Endodermal cell (in vitro differentiated cells): Measurements from ENCODE around the gene GANAB. TPM values are rescaled to one million over a fixed set of nuclear protein-coding genes. Genes with fewer than 3 reads are reported as not detected.

Source experiments
- DNase-seq: peaks from one replicate; pipeline ENCODE4 v3.0.0-alpha.2; 2017
- H3K27ac ChIP-seq: 2 replicates; pipeline ENCODE4 v1.5.1; 2013; ENCODE audit warnings: mild to moderate bottlenecking, low read depth, low read length, moderate library complexity
- H3K27me3 ChIP-seq: 2 replicates; pipeline ENCODE4 v1.6.1; 2013; ENCODE audit warnings: mild to moderate bottlenecking, low read length, moderate library complexity; ENCODE audit not compliant: insufficient read depth, control insufficient read depth, poor library complexity, severe bottlenecking
- H3K36me3 ChIP-seq: 2 replicates; pipeline ENCODE4 v1.7.0; 2013; ENCODE audit warnings: mild to moderate bottlenecking, low read length, moderate library complexity; ENCODE audit not compliant: control insufficient read depth, insufficient read depth
- H3K4me1 ChIP-seq: one replicate; pipeline ENCODE4 v1.7.0; 2013; ENCODE audit warnings: low read length; ENCODE audit not compliant: control insufficient read depth, insufficient read depth
- H3K4me3 ChIP-seq: 2 replicates; pipeline ENCODE4 v1.5.1; 2013; ENCODE audit warnings: mild to moderate bottlenecking, low read length, moderate library complexity
- H3K9ac ChIP-seq: 2 replicates; pipeline ENCODE4 v1.6.1; 2013; ENCODE audit warnings: mild to moderate bottlenecking, low read length, moderate library complexity; ENCODE audit not compliant: poor library complexity, severe bottlenecking; ENCODE audit errors: extremely low read depth
- H3K9me3 ChIP-seq: 2 replicates; pipeline ENCODE4 v1.6.1; 2013; ENCODE audit warnings: mild to moderate bottlenecking, low read length, moderate library complexity; ENCODE audit not compliant: control insufficient read depth
- H3K27ac Mint-ChIP-seq: 2 replicates; pipeline ENCODE4 v1.8.0; 2020; ENCODE audit warnings: mixed read lengths
- H3K27me3 Mint-ChIP-seq: 2 replicates; pipeline ENCODE4 v1.8.0; 2021; ENCODE audit warnings: mild to moderate bottlenecking, mixed read lengths; ENCODE audit not compliant: insufficient read depth
- H3K36me3 Mint-ChIP-seq: 2 replicates; pipeline ENCODE4 v1.8.0; 2020; ENCODE audit warnings: low read depth, mixed read lengths
- H3K4me1 Mint-ChIP-seq: 2 replicates; pipeline ENCODE4 v1.8.0; 2020; ENCODE audit warnings: mixed read lengths
- H3K4me3 Mint-ChIP-seq: 2 replicates; pipeline ENCODE4 v1.8.0; 2020; ENCODE audit warnings: mild to moderate bottlenecking, moderate library complexity, mixed read lengths
- H3K9me3 Mint-ChIP-seq: 2 replicates; pipeline ENCODE4 v1.8.0; 2020; ENCODE audit warnings: mild to moderate bottlenecking, mixed read lengths
- WGBS, 2 experiments: methylation state at CpG; one replicate each; pipeline versions ENCODE4 v1.1.5 to v1.1.7; 2013; ENCODE audit warnings: missing lambda C conversion rate in 2 of 2, mixed read lengths in 1 of 2; ENCODE audit not compliant: insufficient coverage in 1 of 2, insufficient read length in 1 of 2; 5-methylcytosine and 5-hydroxymethylcytosine counted together
- total RNA-seq, 2 donors: library from RNA; stranded (reverse); fragmentation: NEBNext Ultra II Directional in 1 of 2; extraction: Animal tissue kit (Norgen Biotek cat#: 25700) in 1 of 2; gene quantifications; 2 replicates in 1 of 2; 3 replicates in 1 of 2; pipeline ENCODE4 v1.2.1, GENCODE V29; 2021
- TF ChIP-seq, protein P1 (sequence below): fragments of 200-600 bp; sonication (generic); conservative IDR thresholded peaks from 2 replicates; pipeline ENCODE4 v1.5.0; 2021; ENCODE audit warnings: antibody characterized with exemption, mild to moderate bottlenecking

GANAB gene
- total RNA-seq, 2 donors from 2014 or later, result 377 to 402 TPM

DNA sequence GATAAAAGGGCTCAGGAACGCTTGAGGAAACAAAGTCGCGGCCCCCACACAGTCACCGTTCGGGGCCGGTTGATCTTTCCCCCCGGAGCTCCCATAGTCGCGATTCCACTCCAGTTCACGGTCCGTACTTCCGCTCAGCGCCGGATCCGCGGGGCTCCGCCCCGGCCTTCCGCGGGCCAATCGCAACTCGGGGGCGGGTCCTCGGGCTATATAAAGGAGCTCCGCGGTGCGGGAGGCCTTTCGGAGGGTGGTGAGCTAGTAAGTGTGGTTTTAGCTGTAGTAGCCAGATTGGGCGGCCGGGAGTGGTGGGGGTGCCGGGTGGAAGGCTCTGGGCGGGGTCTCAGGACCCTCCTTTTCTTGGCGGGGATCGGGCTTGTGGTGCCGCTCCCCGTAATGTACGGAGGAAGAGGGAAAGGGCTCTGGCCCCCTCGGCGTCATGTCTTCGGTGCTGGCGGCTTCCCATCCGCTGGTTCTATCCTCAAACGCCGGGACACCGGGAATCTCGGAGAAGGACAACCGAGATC is 18.7 kb upstream of the GANAB start, which contains the start of the genes C11orf98 and CSKMT:
TSS of gene C11orf98 (minus strand) at position 136 of the 524 bp plus-strand sequence. CDS start at position 95, 41 bp downstream.
TSS of gene CSKMT (plus strand) at position 238 of the 524 bp plus-strand sequence. CDS start 568 bp downstream, outside the sequence.
- peaks cover 34% of the 10 kb centered on the region for H3K36me3 Mint-ChIP-seq
- peak within 1 kb of the TSS; percentile 87 for H3K27ac ChIP-seq
- H3K27ac Mint-ChIP-seq, result peak within 1 kb of the TSS; percentile 97

DNA sequence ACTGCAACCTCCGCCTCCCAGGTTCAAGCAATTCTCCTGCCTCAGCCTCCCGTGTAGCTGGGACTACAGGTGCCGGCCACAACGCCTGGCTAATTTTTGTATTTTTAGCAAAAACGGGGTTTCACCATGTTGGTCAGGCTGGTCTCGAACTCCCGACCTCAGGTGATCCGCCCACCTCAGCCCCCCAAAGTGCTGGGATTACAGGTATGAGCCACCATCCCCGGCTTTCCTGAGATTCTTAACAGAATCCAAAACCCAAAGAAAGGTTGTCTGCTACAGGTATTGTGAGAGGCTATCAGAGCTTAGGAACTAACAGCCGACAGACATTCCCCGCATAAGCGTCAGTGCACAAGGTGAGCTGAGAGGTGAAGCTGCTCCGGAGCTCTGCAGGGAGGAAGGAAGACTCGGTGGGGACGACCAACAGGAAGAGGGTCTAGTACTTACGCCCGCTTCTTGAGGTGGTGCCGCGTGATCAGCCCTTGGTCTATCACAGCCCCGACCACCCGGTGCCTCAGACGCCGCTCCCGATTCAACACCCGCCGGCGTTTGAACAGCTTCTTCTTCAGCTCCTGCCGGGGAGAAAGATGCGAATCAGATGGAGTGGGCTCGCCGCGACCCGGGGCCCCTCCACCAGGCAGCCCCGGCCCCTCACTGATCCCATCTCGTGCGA is 18.1 kb upstream of the GANAB start:
- peak overlapping the region; percentile 98 for H3K4me3 Mint-ChIP-seq
- peak overlapping the region; percentile 91 for H3K4me3 ChIP-seq
- TF ChIP-seq, protein P1, sequence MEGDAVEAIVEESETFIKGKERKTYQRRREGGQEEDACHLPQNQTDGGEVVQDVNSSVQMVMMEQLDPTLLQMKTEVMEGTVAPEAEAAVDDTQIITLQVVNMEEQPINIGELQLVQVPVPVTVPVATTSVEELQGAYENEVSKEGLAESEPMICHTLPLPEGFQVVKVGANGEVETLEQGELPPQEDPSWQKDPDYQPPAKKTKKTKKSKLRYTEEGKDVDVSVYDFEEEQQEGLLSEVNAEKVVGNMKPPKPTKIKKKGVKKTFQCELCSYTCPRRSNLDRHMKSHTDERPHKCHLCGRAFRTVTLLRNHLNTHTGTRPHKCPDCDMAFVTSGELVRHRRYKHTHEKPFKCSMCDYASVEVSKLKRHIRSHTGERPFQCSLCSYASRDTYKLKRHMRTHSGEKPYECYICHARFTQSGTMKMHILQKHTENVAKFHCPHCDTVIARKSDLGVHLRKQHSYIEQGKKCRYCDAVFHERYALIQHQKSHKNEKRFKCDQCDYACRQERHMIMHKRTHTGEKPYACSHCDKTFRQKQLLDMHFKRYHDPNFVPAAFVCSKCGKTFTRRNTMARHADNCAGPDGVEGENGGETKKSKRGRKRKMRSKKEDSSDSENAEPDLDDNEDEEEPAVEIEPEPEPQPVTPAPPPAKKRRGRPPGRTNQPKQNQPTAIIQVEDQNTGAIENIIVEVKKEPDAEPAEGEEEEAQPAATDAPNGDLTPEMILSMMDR, result no peak
- no peaks in the 10 kb centered on the region for H3K9me3 Mint-ChIP-seq
- H3K27ac ChIP-seq, result peak overlapping the region; percentile 87
- no peaks in the 10 kb centered on the region for H3K27me3 Mint-ChIP-seq
- no peaks in the 10 kb centered on the region for H3K27me3 ChIP-seq
- H3K27ac Mint-ChIP-seq, result peak overlapping the region; percentile 97
- peak; percentile 88 for DNase-seq
- 2% methylated on average over 28 to 36 of the region's 36 CpGs for WGBS, 2 experiments
- peaks cover 34% of the 10 kb centered on the region for H3K36me3 Mint-ChIP-seq
- no peaks in the 10 kb centered on the region for H3K4me1 ChIP-seq
- no peaks in the 10 kb centered on the region for H3K9me3 ChIP-seq
- H3K4me1 Mint-ChIP-seq, result peaks cover 15% of the 10 kb centered on the region
- H3K9ac ChIP-seq, result peak overlapping the region; percentile 91
- H3K36me3 ChIP-seq, result peaks cover 25% of the 10 kb centered on the region

More for the DNA sequence above, 18.7 kb upstream of the GANAB start, which contains the start of the genes C11orf98 and CSKMT:
- WGBS, 2 experiments, result 0 to 1% methylated on average over 23 to 47 of the region's 47 CpGs
- no peaks in the 10 kb centered on the region for H3K9me3 ChIP-seq
- H3K4me1 Mint-ChIP-seq, result peaks cover 19% of the 10 kb centered on the region
- no peaks in the 10 kb centered on the region for H3K4me1 ChIP-seq
- H3K27me3 Mint-ChIP-seq, result no peaks in the 10 kb centered on the region
- no peaks in the 10 kb centered on the region for H3K27me3 ChIP-seq
- H3K9me3 Mint-ChIP-seq, result no peaks in the 10 kb centered on the region
- DNase-seq, result peak; percentile 98
- peak within 1 kb of the TSS; percentile 98 for H3K4me3 Mint-ChIP-seq
- H3K36me3 ChIP-seq, result peaks cover 25% of the 10 kb centered on the region
- peak within 1 kb of the TSS; percentile 91 for H3K9ac ChIP-seq
- TF ChIP-seq, protein P1, result no peak
- H3K4me3 ChIP-seq, result peak within 1 kb of the TSS; percentile 91

DNA sequence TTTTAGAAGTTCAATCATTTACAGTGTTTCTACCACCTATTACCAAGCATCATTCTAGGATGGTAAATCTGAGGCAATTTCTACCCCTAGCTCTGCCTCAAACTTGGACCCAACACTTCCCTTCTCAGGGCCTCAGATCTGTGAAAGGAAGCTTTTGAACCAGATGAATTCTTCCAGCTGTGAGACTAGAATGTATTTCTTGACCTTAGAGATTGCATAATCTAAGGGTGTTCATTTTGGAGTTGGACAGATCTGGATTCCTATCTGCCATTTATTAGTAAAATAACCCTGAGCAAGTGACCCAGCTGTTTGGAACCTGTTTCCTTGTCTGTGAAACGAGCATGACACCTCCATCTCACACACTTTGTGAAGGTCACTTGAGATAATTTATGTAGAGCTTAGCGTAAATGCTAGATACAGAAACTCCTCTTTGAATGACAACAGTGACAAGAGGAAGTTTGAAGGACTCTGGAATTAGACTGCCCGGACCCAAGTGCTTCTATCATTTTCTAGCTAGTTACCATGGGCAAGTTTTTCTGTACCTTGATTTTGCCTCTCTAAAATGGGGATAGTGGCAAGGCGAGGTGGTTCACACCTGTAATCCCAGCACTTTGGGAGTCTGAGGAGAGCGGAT is 10.5 kb upstream of the GANAB start:
- Mint-ChIP-seq H3K4me3 (no peak overlapping the region), H3K4me1 (peaks cover 5% of the 10 kb centered on the region), H3K36me3 (peaks cover 8% of the 10 kb centered on the region), H3K27me3 (no peaks in the 10 kb centered on the region), H3K27ac (no peak overlapping the region), H3K9me3 (no peaks in the 10 kb centered on the region)
- H3K36me3 ChIP-seq, result no peaks in the 10 kb centered on the region
- H3K4me1 ChIP-seq, result no peaks in the 10 kb centered on the region
- WGBS, 2 experiments, result 71 to 84% methylated on average over 4 to 5 of the region's 5 CpGs
- no peak overlapping the region for H3K9ac ChIP-seq
- no peak overlapping the region for H3K27ac ChIP-seq
- no peaks in the 10 kb centered on the region for H3K27me3 ChIP-seq
- no peak overlapping the region for H3K4me3 ChIP-seq
- DNase-seq, result no peak
- TF ChIP-seq, protein P1, result no peak
- H3K9me3 ChIP-seq, result no peaks in the 10 kb centered on the region
